ENCODE data around the gene CD164L2.

DNA sequence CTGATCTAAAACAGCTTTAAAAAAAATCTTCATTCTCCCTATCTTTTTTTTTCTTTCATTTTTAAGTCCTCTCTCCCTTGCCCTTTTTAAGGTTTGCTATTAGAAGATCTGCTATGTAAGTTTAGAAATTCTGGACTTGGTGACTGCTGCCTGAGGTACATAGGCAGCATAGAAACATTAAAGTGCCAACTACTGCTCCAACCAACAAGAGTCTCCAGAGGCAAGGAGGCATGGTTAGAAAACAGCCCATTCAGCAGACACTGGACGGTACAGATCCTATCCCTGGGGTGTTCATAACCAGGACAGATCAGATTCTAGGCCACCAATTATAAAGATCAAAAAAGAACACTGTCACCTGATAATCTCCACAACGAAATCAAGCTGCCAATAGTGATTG, 45.9 kb upstream of the CD164L2 start:
- TF ChIP-seq, protein P1, sequence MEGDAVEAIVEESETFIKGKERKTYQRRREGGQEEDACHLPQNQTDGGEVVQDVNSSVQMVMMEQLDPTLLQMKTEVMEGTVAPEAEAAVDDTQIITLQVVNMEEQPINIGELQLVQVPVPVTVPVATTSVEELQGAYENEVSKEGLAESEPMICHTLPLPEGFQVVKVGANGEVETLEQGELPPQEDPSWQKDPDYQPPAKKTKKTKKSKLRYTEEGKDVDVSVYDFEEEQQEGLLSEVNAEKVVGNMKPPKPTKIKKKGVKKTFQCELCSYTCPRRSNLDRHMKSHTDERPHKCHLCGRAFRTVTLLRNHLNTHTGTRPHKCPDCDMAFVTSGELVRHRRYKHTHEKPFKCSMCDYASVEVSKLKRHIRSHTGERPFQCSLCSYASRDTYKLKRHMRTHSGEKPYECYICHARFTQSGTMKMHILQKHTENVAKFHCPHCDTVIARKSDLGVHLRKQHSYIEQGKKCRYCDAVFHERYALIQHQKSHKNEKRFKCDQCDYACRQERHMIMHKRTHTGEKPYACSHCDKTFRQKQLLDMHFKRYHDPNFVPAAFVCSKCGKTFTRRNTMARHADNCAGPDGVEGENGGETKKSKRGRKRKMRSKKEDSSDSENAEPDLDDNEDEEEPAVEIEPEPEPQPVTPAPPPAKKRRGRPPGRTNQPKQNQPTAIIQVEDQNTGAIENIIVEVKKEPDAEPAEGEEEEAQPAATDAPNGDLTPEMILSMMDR (IDR thresholded peaks at IDR 0.05; ENCODE audit: insufficient read depth, low read length, poor library complexity, severe bottlenecking): no peak
- no peak for TF ChIP-seq EZH2phosphoT487 (conservative IDR thresholded peaks at IDR 0.05; ENCODE audit: low read length)

Data from SU-DHL-6 (cell line).